Neural progenitor cell (in vitro differentiated cells): ENCODE data around the gene AP2B1. TPM values are rescaled to one million over a fixed set of nuclear protein-coding genes. Genes with fewer than 3 reads are reported as not detected.

Experiments
- DNase-seq: peaks from one replicate; pipeline ENCODE4 v3.0.0-alpha.2; 2016; ENCODE audit warnings: low spot score
- H2AFZ ChIP-seq: fragments of 200-600 bp; sonication (generic); replicated peaks from 2 replicates; pipeline ENCODE4 v1.6.1; 2016; ENCODE audit warnings: antibody characterized with exemption
- H3F3A ChIP-seq: fragments of 200-600 bp; sonication (generic); 2 replicates; pipeline ENCODE4 v1.6.1; 2016; ENCODE audit warnings: antibody characterized with exemption, low read depth
- H3K27ac ChIP-seq: fragments of 200-600 bp; sonication (generic); 2 replicates; pipeline ENCODE4 v1.5.1; 2016; ENCODE audit warnings: mild to moderate bottlenecking
- H3K27me3 ChIP-seq: fragments of 200-600 bp; sonication (generic); 2 replicates; pipeline ENCODE4 v1.6.1; 2016; ENCODE audit warnings: mild to moderate bottlenecking, moderate library complexity
- H3K36me3 ChIP-seq: fragments of 200-600 bp; sonication (generic); 2 replicates; pipeline ENCODE4 v1.5.1; 2016
- H3K4me1 ChIP-seq: fragments of 200-600 bp; sonication (generic); 2 replicates; pipeline ENCODE4 v1.6.1; 2016; ENCODE audit warnings: mixed run types
- H3K4me2 ChIP-seq: fragments of 200-600 bp; sonication (generic); 2 replicates; pipeline ENCODE4 v1.6.1; 2016
- H3K4me3 ChIP-seq: fragments of 200-600 bp; sonication (generic); 2 replicates; pipeline ENCODE4 v1.5.1; 2016
- H3K79me2 ChIP-seq: fragments of 200-600 bp; sonication (generic); 2 replicates; pipeline ENCODE4 v1.6.1; 2016; ENCODE audit warnings: low read depth
- H3K9ac ChIP-seq: fragments of 200-600 bp; sonication (generic); 2 replicates; pipeline ENCODE4 v1.6.1; 2016
- H3K9me3 ChIP-seq: fragments of 200-600 bp; sonication (generic); 2 replicates; pipeline ENCODE4 v1.5.1; 2016; ENCODE audit warnings: low read depth
- H4K20me1 ChIP-seq: fragments of 200-600 bp; sonication (generic); 2 replicates; pipeline ENCODE4 v1.6.1; 2016; ENCODE audit warnings: low read depth
- H3K27ac Mint-ChIP-seq: 3 replicates; pipeline ENCODE4 v1.8.0; 2021; ENCODE audit warnings: mixed read lengths
- H3K27me3 Mint-ChIP-seq: 2 replicates; pipeline ENCODE4 v1.8.0; 2022; ENCODE audit warnings: low read depth, mild to moderate bottlenecking, inconsistent platforms, moderate library complexity, mixed read lengths; ENCODE audit not compliant: insufficient read depth
- H3K36me3 Mint-ChIP-seq: 3 replicates; pipeline ENCODE4 v1.8.0; 2021; ENCODE audit warnings: mixed read lengths
- H3K4me1 Mint-ChIP-seq: 3 replicates; pipeline ENCODE4 v1.8.0; 2021; ENCODE audit warnings: mixed read lengths
- H3K4me3 Mint-ChIP-seq: 3 replicates; pipeline ENCODE4 v1.8.0; 2021; ENCODE audit warnings: mild to moderate bottlenecking, moderate library complexity, mixed read lengths
- H3K9me3 Mint-ChIP-seq: 3 replicates; pipeline ENCODE4 v1.8.0; 2020; ENCODE audit warnings: mixed read lengths
- EZH2 ChIP-seq: fragments of 200-600 bp; sonication (generic); IDR thresholded peaks from 2 replicates; pipeline ENCODE4 v1.6.1; 2017; ENCODE audit warnings: antibody characterized with exemption, mild to moderate bottlenecking, moderate library complexity
- EZH2phosphoT487 ChIP-seq: fragments of 200-600 bp; sonication (generic); IDR thresholded peaks from 2 replicates; pipeline ENCODE4 v1.6.1; 2017; ENCODE audit warnings: antibody characterized with exemption
- total RNA-seq: library from RNA; depleted of rRNA; stranded (reverse); fragments of >200 nt; gene quantifications from 2 replicates; pipeline ENCODE4 v1.2.3, GENCODE V29; 2015; ENCODE audit warnings: low replicate concordance
- TF ChIP-seq, protein P1 (sequence below): fragments of 200-600 bp; sonication (generic); IDR thresholded peaks from 2 replicates; pipeline ENCODE4 v1.5.1; 2017; ENCODE audit warnings: antibody characterized with exemption, mild to moderate bottlenecking

The AP2B1 gene
- total RNA-seq, 1 donor from 2014 or later: 125 TPM

DNA sequence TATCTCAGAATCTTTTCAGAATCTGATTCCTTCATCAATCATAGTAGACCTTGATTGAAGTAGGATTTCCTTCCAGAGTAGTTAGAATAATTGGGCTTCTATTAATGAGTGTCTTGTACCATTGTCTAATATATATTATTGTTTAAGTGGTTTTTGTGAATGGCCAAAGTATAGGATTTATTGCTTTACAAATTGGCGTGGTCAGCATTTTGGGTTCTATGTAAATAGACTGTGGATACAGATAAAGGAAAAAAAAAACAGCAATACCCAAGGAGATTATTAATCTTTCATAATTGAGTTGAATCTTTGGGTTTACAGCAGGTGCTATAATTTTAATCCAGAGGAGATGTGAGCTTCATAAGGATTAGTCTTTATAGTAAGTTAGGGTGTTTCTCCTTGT, 64.3 kb downstream of the AP2B1 start:
- no peak overlapping the region for H3K4me3 ChIP-seq
- no peak overlapping the region for H3K4me2 ChIP-seq
- peaks cover 7% of the 10 kb centered on the region for H3K79me2 ChIP-seq
- no peak overlapping the region for H3K27ac ChIP-seq
- H4K20me1 ChIP-seq: peaks cover 3% of the 10 kb centered on the region
- TF ChIP-seq EZH2: no peak
- no peak for TF ChIP-seq EZH2phosphoT487
- TF ChIP-seq, protein P1, sequence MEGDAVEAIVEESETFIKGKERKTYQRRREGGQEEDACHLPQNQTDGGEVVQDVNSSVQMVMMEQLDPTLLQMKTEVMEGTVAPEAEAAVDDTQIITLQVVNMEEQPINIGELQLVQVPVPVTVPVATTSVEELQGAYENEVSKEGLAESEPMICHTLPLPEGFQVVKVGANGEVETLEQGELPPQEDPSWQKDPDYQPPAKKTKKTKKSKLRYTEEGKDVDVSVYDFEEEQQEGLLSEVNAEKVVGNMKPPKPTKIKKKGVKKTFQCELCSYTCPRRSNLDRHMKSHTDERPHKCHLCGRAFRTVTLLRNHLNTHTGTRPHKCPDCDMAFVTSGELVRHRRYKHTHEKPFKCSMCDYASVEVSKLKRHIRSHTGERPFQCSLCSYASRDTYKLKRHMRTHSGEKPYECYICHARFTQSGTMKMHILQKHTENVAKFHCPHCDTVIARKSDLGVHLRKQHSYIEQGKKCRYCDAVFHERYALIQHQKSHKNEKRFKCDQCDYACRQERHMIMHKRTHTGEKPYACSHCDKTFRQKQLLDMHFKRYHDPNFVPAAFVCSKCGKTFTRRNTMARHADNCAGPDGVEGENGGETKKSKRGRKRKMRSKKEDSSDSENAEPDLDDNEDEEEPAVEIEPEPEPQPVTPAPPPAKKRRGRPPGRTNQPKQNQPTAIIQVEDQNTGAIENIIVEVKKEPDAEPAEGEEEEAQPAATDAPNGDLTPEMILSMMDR: no peak
- Mint-ChIP-seq H3K4me3 (no peak overlapping the region), H3K9me3 (no peaks in the 10 kb centered on the region), H3K27ac (no peak overlapping the region), H3K27me3 (no peaks in the 10 kb centered on the region), H3K4me1 (no peaks in the 10 kb centered on the region), H3K36me3 (peaks cover 22% of the 10 kb centered on the region)
- H3K9ac ChIP-seq: no peak overlapping the region
- no peak for DNase-seq
- no peak overlapping the region for H2AFZ ChIP-seq
- H3K27me3 ChIP-seq: no peaks in the 10 kb centered on the region
- peaks cover 13% of the 10 kb centered on the region for H3K36me3 ChIP-seq
- H3F3A ChIP-seq: no peaks in the 10 kb centered on the region
- no peaks in the 10 kb centered on the region for H3K9me3 ChIP-seq
- H3K4me1 ChIP-seq: no peaks in the 10 kb centered on the region

GRCh38 chr17:35653619-35654361, 66.7 kb downstream of the AP2B1 start:
- H2AFZ ChIP-seq: no peak overlapping the region
- H3K27me3 ChIP-seq: no peaks in the 10 kb centered on the region
- no peak overlapping the region for H3K4me3 Mint-ChIP-seq
- peaks cover 7% of the 10 kb centered on the region for H3K79me2 ChIP-seq
- no peaks in the 10 kb centered on the region for H3K4me1 ChIP-seq
- H3K36me3 ChIP-seq: peaks cover 13% of the 10 kb centered on the region
- peaks cover 7% of the 10 kb centered on the region for H4K20me1 ChIP-seq
- H3K36me3 Mint-ChIP-seq: peaks cover 22% of the 10 kb centered on the region
- H3K4me2 ChIP-seq: no peak overlapping the region
- no peak overlapping the region for H3K27ac ChIP-seq
- H3K27ac Mint-ChIP-seq: no peak overlapping the region
- H3K4me3 ChIP-seq: no peak overlapping the region
- H3F3A ChIP-seq: peaks cover 3% of the 10 kb centered on the region
- no peaks in the 10 kb centered on the region for H3K4me1 Mint-ChIP-seq
- DNase-seq: no peak
- TF ChIP-seq EZH2 (no peak), EZH2phosphoT487 (no peak)
- TF ChIP-seq, protein P1: no peak
- no peaks in the 10 kb centered on the region for H3K9me3 Mint-ChIP-seq
- H3K9me3 ChIP-seq: no peaks in the 10 kb centered on the region
- H3K9ac ChIP-seq: no peak overlapping the region
- H3K27me3 Mint-ChIP-seq: no peaks in the 10 kb centered on the region

DNA sequence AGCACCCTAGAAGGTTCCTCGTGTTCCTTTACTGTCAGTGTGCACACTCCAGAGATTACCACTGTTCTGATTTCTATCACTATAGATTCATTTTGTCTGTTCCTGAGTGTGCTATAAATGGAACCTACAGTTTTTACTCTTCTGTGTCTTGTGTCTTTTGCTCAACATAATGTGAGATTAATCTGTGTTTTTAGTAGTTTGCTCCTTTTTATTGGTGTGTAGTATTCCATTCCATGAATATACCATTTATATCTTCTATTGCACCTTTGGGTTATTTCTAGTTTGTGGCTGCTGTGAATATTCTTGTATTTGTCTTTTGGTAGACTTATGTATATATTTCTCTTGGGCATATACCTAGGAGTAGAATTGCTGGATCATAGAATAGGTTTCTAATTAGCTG, 68.2 kb downstream of the AP2B1 start:
- Histone ChIP-seq H2AFZ (no peak overlapping the region), H3F3A (peaks cover 3% of the 10 kb centered on the region), H3K27me3 (no peaks in the 10 kb centered on the region), H4K20me1 (peaks cover 7% of the 10 kb centered on the region), H3K4me1 (no peaks in the 10 kb centered on the region), H3K27ac (no peak overlapping the region), H3K4me2 (no peak overlapping the region), H3K79me2 (peaks cover 7% of the 10 kb centered on the region), H3K4me3 (no peak overlapping the region), H3K36me3 (peaks cover 13% of the 10 kb centered on the region), H3K9ac (no peak overlapping the region), H3K9me3 (no peaks in the 10 kb centered on the region)
- Mint-ChIP-seq H3K4me3 (no peak overlapping the region), H3K27ac (no peak overlapping the region), H3K4me1 (no peaks in the 10 kb centered on the region), H3K36me3 (peaks cover 26% of the 10 kb centered on the region), H3K9me3 (no peaks in the 10 kb centered on the region), H3K27me3 (no peaks in the 10 kb centered on the region)
- TF ChIP-seq EZH2phosphoT487 (no peak), EZH2 (no peak)
- TF ChIP-seq, protein P1: no peak
- no peak for DNase-seq
